CD4-positive, alpha-beta T cell treated with Interleukin-4 for 1 hour (primary cell): ENCODE results near the gene TFAM.
A peak's percentile ranks its signal among the peaks of the same experiment; 100 is the strongest.
"Not testable (repeated sequence)": the region's sequence is repeated elsewhere in the genome, so short reads cannot be mapped to it uniquely, and the experiment has no call there.

Source experiments
- DNase-seq, 2 donors: peaks; one replicate each; pipeline ENCODE4 v3.0.0-alpha.2; 2020 to 2022

Gene TFAM

DNA sequence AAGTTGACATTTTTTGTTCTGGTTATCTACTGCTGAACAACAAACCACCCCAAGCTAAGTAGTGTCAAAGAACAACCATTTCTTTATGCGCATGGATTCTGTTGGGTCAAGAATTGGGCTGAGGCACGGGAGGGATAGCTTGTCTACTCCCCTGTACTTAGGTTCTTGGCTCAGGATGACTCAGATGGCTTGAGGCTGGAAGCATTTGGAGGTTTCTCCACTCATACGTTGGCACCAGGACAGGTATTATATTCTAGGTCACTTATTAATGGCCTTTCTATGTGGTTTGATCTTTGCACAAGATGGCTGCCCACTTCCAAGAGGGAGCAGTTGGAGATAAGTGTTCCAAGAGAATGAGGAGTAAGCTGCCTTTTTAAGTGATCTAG lies 11.8 kb upstream of the TFAM start:
- DNase-seq: no peak

DNA sequence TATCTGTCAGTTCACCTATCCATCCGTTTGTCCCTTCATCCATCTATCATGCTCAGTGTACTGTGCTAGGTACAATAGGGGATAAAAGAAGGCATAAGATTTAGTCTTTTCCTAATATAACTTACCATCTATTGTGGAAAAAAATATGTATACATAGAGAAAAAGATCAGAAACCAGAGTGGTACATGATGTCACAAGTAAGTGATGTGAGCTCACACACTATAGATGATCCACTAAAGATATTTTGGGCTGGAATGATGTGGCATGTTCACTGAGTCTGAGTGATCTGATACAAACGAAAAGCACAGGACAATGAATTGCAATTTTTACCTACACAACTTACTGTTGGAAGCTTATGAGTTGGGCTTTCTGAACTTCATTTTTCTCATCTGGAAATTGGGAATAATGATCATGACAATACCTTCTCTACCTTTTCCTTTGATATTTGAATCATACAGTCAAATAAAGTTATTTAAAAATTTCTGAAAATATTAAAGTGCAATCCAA lies 2.7 kb upstream of the TFAM start:
- no peak for DNase-seq

- peak; percentile 18 to 63 for DNase-seq
Observed at GRCh38 chr10:58384095-58384494, 1.1 kb upstream of the TFAM start.

- DNase-seq: no peak
Observed at GRCh38 chr10:58384544-58384998, 639 bp upstream of the TFAM start.

- DNase-seq: no peak
Observed at GRCh38 chr10:58385784-58386112, 538 bp downstream of the TFAM start.

DNA sequence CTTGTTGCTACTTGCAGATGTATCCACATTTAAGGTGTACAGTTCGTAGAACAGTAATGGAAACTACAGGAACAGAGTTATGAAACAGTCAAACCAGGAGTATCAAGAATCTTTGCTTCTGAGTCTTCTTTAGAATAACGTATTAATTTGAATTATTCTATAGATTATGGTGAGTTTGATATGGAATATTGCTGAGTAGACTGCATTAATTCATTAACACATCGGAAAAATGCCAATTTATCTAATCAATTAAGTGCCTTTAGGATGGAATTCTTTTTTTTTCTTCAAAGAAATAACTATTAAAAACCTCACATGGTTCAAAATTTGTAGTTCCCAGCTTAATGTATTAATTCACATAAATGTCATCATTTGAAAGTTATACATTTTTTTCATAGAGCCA lies 3.8 kb downstream of the TFAM start:
- DNase-seq: no peak

DNA sequence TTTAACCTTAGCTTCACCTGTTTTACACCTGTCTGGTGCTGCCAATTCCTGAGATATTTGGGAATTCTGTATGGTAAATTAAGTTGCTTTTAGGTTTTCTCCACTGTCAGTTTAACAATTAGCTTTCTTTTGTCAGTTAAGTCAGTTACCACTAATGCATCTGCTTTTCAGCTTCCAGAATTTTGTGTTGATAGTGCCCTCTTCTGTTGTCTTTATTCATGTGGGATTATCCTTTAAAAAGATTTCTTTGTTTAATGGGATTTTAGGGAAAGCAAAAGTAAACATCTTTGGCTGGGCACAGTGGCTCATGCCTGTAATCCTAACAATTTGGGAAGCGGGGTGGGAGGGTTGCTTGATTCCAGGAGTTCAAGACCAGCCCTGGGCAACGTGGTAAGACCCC lies 8.1 kb downstream of the TFAM start:
- DNase-seq: no peak

GRCh38 chr10:58394471-58394870 lies 9.3 kb downstream of the TFAM start:
- DNase-seq: no peak

GRCh38 chr10:58396057-58396456 lies 10.8 kb downstream of the TFAM start:
- no peak for DNase-seq

- no peak for DNase-seq
Observed at GRCh38 chr10:58397830-58398229, 12.6 kb downstream of the TFAM start.

DNA sequence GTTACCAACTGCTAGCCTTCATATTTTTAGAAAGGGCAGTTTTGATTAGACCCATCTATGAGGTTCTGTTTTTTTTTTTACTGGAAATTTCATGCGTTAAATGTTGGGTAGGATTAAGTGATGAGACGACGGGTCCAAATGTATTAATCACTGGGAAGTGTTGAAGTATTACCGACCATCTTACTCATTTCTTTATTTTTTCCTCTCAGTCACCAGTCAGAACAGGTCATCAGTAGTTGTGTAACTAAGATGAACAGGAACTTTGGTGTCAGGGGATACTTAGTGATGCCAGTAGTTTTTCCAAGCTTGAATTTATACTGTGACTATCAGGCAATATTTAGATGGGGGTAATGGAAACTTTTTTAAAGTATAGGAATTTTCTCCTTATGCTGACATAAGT lies 14.2 kb downstream of the TFAM start:
- DNase-seq: no peak

- DNase-seq: no peak
Observed at GRCh38 chr10:58400609-58401008, 15.4 kb downstream of the TFAM start.

GRCh38 chr10:58404001-58404400 lies 18.8 kb downstream of the TFAM start:
- DNase-seq: no peak

GRCh38 chr10:58409956-58410610 lies 24.9 kb downstream of the TFAM start:
- no peak for DNase-seq

GRCh38 chr10:58412502-58412961 lies 27.3 kb downstream of the TFAM start:
- no peak for DNase-seq

GRCh38 chr10:58414270-58415041 lies 29.2 kb downstream of the TFAM start:
- DNase-seq: no peak

GRCh38 chr10:58415757-58416156 lies 30.5 kb downstream of the TFAM start:
- no peak for DNase-seq

- not testable (repeated sequence) for DNase-seq
Observed at GRCh38 chr10:58417902-58418301, 32.7 kb downstream of the TFAM start.

- no peak for DNase-seq
Observed at GRCh38 chr10:58424176-58424575, 39.0 kb downstream of the TFAM start.

- not testable (repeated sequence) for DNase-seq
Observed at GRCh38 chr10:58428436-58428835, 43.2 kb downstream of the TFAM start.

DNA sequence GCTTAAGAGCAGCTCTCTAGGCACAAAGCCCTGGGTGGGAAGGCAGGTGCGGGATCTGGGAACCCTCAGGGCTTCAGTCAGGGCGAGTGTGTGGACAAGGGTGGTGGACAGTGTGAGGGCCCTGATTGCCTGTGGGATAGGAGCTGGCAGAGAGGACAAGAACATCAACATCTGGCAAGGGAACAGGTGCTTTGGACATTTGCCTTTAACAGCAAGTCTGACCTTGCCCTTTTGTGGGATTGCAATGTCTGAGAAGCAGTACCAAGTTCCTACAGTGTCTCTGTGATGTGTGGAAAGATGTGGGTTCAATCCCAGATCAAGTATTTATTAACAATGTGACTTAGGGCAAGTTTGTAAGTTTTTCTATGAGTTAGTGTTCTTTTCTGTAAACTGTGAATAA lies 46.7 kb downstream of the TFAM start:
- DNase-seq: no peak

DNA sequence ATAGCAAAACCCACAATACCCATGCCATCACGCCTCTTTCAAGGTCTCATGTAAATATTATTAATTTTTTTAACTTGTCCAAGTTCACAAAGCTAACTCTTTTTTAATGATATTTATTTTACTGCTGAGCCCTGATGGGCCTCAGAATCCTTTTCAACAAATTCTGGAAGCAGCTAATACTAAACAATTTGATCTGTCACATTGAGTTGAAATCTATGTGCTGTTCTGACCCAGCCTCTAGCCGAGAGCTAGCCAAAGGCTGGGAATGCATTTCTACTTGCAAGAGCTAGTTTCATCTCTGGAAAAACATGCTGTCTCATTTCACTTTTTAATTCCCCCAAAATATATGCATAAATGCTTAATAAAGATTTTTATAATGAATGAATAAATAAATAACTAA lies 47.9 kb downstream of the TFAM start:
- no peak for DNase-seq

DNA sequence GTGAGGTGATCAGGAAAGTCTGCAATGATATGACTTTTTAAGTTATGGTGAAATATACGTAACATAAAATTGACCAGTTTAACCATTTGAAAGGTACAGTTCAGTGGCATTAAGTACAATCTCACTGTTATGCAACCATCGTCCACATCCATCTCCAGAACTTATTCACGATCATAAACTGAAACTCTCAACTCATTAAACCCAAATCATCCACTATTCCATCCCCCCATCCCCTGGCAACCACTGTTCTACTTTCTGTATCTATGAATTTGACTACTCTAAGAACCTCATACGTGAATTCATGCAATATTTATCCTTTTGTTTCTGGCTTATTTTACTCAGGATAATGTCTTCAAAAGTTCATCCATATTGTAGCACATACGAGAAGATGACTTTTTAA lies 48.4 kb downstream of the TFAM start:
- DNase-seq: no peak

DNA sequence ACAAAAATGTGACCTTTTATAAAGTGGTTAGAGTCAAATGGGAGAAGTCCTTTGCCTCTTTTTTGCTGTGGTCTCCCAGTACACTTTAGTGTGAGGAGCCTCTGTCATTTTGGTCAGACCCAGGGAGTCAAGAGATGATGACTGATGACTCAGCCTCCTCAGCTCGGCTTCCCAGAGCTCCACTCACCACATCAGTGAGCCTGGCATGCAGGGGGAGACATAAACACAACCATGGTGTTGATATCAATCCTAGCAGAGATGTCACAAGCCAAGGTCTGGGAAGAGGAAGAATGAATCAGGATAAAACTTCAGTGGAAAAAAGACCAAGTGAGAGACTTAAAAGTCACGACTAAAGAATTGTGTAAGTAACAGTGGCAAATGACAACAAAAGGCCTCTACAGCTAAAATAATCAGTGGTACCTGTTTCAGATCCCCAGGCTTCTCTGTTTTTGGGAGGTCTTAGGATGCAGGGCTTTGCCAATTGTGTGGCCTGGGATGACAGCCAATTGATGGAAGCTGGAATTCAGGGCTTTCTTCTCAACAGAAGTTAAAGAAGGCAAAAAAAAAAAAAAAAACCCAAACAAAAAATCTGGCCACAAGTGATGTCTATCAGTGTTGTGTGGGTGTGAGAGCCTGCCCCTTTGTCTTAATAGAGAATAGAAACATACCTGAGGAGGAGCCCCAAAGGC lies 50.2 kb downstream of the TFAM start:
- no peak for DNase-seq
